GM18867 (cell line): ENCODE results near the gene SPATA25.

Experiments
- ATAC-seq: cut with Tn5 transposase; IDR thresholded peaks from one replicate; pipeline ENCODE4 v1.9.1; 2021; ENCODE audit warnings: mild to moderate bottlenecking, moderate library complexity; ENCODE audit not compliant: unreplicated experiment

The SPATA25 gene

DNA sequence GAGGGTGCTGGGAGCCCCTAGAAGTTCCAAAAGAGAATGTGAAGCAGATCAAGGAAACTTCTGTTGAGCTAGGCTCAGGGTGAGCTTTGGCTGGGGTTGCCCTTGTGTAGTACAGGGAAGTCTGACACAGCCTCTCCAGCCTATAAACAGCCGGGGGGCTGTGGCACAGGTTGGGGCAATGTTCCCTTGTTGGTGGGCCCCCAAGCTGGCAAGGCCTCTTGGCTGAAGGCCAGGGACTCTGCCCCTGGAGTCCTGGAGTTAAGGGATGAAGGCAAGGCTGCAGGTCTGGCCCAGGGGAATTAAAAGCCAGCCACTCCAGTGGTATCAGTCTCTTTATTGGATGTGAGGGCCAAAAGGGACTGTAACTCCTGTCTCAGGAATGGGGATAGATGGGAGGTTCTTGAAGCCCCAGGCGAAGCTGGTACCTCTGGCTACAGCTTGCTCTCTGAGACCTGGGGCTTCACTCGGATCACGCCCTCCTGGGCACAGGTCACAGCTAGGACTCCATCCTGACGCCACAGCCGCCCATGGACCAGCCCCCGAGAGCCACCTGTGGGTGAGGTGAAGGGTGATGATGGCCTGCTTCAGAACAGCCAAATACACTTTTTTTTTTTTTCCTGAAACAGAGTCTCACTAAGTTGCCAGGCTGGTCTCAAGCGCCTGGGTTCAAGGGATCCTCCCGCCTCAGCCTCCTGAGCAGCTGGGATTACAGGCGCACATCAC is 45.9 kb downstream of the SPATA25 start:
- ATAC-seq, result no peak

DNA sequence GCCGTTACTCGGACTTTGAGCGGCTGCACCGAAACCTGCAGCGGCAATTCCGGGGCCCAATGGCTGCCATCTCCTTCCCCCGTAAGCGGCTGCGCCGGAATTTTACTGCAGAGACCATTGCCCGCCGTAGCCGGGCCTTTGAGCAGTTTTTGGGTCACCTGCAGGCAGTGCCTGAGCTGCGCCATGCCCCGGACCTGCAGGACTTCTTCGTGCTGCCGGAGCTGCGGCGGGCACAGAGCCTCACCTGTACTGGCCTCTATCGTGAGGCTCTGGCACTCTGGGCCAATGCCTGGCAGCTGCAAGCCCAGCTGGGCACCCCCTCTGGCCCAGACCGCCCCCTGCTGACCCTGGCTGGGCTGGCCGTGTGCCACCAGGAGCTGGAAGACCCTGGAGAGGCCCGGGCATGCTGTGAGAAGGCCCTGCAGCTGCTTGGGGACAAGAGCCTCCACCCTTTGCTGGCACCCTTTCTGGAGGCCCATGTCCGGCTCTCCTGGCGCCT is 46.7 kb downstream of the SPATA25 start:
- ATAC-seq, result no peak

DNA sequence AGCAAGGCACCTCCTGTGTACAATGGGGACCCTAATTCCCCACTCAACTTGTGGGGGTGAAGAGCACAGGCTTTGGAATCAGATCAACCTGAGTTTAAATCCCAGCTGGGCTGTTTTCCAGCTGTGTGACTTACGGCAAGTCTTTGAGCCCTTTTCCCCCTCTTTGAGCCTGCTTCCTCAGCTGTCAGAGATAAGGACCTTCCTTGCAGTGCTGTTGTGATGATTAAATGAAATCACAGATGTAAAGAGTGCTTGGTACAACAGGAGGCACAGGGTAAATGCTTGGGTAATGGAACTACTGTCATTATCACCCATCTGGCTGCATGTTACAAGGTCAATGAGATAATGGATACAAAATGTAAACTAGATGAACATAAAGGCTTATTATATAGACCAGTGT is 50.6 kb downstream of the SPATA25 start:
- ATAC-seq, result no peak
